Activated T-cell treated with anti-CD3 and anti-CD28 coated beads, Interleukin-2, amount 50 U/mL, for 4 hours (primary cell): ENCODE measurements around the gene BAG2. TPM values are rescaled to one million over a fixed set of nuclear protein-coding genes. Genes with fewer than 3 reads are reported as not detected.

Source experiments
- ATAC-seq, 2 donors: fragments of 200-7000 bp; cut with Tn5 transposase; one replicate each; pipeline ENCODE4 v1.10.0; 2021
- DNase-seq: peaks from one replicate; pipeline ENCODE4 v3.0.0-alpha.2; 2020
- H3K27me3 Mint-ChIP-seq: one replicate; pipeline ENCODE4 v1.8.0; 2021; ENCODE audit warnings: low read depth, mixed read lengths
- H3K36me3 Mint-ChIP-seq: one replicate; pipeline ENCODE4 v1.8.0; 2022; ENCODE audit warnings: mixed read lengths; ENCODE audit not compliant: insufficient read depth
- H3K4me1 Mint-ChIP-seq: one replicate; pipeline ENCODE4 v1.8.0; 2021; ENCODE audit warnings: low read depth, mixed read lengths
- H3K4me3 Mint-ChIP-seq: one replicate; pipeline ENCODE4 v1.8.0; 2021; ENCODE audit warnings: mild to moderate bottlenecking, moderate library complexity, mixed read lengths
- H3K9me3 Mint-ChIP-seq: one replicate; pipeline ENCODE4 v1.8.0; 2021; ENCODE audit warnings: mixed read lengths
- total RNA-seq, 3 donors: library from RNA; stranded (reverse); gene quantifications; one replicate each; pipeline ENCODE4 v1.2.1, GENCODE V29; 2021

BAG2 gene
- total RNA-seq, 3 donors from 2014 or later: 6.3 to 7.2 (median 6.9) TPM

- ATAC-seq: no peak
- no peak for DNase-seq
- Mint-ChIP-seq H3K9me3 (no peaks in the 10 kb centered on the region), H3K4me3 (no peak overlapping the region), H3K36me3 (no peaks in the 10 kb centered on the region), H3K27me3 (no peaks in the 10 kb centered on the region), H3K4me1 (no peaks in the 10 kb centered on the region)
These were observed 27.0 kb downstream of the BAG2 start for GRCh38 chr6:57198926-57199636.

DNA sequence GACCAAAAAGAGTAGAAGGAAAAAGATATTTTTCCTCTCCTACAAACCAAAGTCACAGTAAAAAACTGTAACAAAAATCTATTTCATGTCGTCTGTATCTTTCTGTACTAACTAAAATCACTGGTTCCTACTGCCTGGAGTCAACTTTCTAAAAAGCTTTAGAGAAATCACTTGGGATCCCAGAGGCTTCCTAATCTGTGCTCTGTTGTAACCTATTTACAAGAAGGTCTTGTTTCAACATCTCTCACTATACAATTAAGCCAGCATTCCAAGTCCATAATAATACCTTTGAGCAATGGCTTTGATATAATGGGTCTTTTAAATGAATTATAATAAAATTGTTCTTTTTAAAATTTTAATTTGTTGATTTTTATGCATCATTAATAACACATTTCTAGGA, 29.6 kb downstream of the BAG2 start:
- no peak for ATAC-seq
- no peaks in the 10 kb centered on the region for H3K4me1 Mint-ChIP-seq
- no peaks in the 10 kb centered on the region for H3K36me3 Mint-ChIP-seq

DNA sequence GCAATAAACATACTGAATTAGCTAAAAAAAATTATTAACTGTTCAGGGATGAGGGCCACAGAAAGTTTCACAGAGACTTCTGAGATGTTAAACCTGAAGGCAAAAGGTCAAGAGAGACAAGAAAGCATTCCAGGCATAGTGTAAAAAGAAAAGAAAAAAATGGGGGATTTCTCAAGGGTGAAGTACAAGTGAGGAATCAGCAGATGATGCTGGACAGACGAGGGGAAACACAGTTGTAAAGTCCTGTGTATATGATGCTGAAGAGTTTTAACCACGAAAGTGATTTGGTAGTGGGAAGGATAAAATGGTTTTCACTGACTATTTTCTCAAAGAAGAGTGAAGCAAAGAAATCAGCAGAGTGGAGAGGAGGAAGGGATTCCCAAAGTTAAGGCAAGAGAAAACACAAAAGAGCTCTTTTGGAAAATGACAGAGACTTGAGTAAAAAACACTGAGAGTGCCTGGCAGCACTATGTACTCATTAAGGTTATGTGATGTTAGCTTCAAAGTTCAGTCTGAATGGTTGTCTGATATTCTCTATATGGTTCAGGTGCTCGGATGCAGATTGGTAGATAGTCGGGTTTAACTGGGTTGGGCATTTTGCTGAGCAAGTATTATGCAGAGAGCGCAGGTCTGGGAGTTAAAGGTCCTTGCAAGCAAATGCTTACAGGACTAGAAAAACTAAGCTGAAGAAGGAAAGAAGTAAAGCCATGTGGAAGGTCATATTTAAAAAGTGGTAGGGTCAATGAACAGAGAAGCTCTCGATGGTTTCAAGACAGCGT, 33.6 kb downstream of the BAG2 start:
- Mint-ChIP-seq H3K36me3 (no peaks in the 10 kb centered on the region), H3K4me1 (no peaks in the 10 kb centered on the region), H3K4me3 (no peak overlapping the region), H3K27me3 (no peaks in the 10 kb centered on the region), H3K9me3 (no peaks in the 10 kb centered on the region)
- ATAC-seq: no peak
- DNase-seq: no peak

More for the DNA sequence above, 29.6 kb downstream of the BAG2 start:
- H3K4me3 Mint-ChIP-seq: no peak overlapping the region
- H3K27me3 Mint-ChIP-seq: no peaks in the 10 kb centered on the region
- no peaks in the 10 kb centered on the region for H3K9me3 Mint-ChIP-seq
- no peak for DNase-seq

GRCh38 chr6:57207141-57207540, 35.0 kb downstream of the BAG2 start:
- H3K4me3 Mint-ChIP-seq: no peak overlapping the region
- DNase-seq (no peak), ATAC-seq (peak; percentile 46)
- H3K27me3 Mint-ChIP-seq: no peaks in the 10 kb centered on the region
- no peaks in the 10 kb centered on the region for H3K9me3 Mint-ChIP-seq
- H3K4me1 Mint-ChIP-seq: no peaks in the 10 kb centered on the region
- no peaks in the 10 kb centered on the region for H3K36me3 Mint-ChIP-seq

DNA sequence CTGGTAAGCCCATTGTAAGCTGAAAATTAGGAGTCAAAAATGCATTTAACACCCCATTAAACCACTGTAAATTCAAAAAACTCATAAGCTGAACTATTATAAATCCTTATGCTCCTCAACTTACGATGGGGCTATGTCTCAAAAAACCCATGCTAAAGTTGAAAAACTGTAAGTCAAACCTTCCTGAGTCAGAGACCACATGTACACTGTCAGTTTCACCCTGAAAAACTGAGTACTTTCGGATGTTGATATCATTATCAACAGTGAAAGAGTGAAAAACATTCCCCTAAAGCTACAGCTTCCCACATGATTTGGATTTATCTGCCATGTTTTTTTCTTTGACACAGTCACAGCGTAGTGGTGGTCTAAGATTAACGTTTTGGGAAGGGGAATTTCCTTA, 35.7 kb downstream of the BAG2 start:
- Mint-ChIP-seq H3K27me3 (no peaks in the 10 kb centered on the region), H3K4me1 (no peaks in the 10 kb centered on the region), H3K9me3 (no peaks in the 10 kb centered on the region), H3K4me3 (no peak overlapping the region), H3K36me3 (no peaks in the 10 kb centered on the region)
- peak; percentile 62 to 71 for ATAC-seq
- DNase-seq: no peak

GRCh38 chr6:57209030-57209429, 36.9 kb downstream of the BAG2 start:
- no peaks in the 10 kb centered on the region for H3K27me3 Mint-ChIP-seq
- DNase-seq (no peak), ATAC-seq (no peak)
- peaks cover 5% of the 10 kb centered on the region for H3K4me1 Mint-ChIP-seq
- no peaks in the 10 kb centered on the region for H3K9me3 Mint-ChIP-seq
- H3K36me3 Mint-ChIP-seq: no peaks in the 10 kb centered on the region
- H3K4me3 Mint-ChIP-seq: no peak overlapping the region

- H3K36me3 Mint-ChIP-seq: no peaks in the 10 kb centered on the region
- ATAC-seq (no peak), DNase-seq (no peak)
- H3K27me3 Mint-ChIP-seq: no peaks in the 10 kb centered on the region
- no peak overlapping the region for H3K4me3 Mint-ChIP-seq
- peaks cover 3% of the 10 kb centered on the region for H3K9me3 Mint-ChIP-seq
- H3K4me1 Mint-ChIP-seq: peaks cover 15% of the 10 kb centered on the region
These were observed 37.9 kb downstream of the BAG2 start for GRCh38 chr6:57210060-57210459.

- peaks cover 16% of the 10 kb centered on the region for H3K4me1 Mint-ChIP-seq
- H3K9me3 Mint-ChIP-seq: peaks cover 6% of the 10 kb centered on the region
- ATAC-seq: no peak
- H3K36me3 Mint-ChIP-seq: no peaks in the 10 kb centered on the region
- DNase-seq: no peak
- H3K27me3 Mint-ChIP-seq: peaks cover 2% of the 10 kb centered on the region
- H3K4me3 Mint-ChIP-seq: no peak overlapping the region
These were observed 43.1 kb downstream of the BAG2 start for GRCh38 chr6:57215260-57215659.

- H3K4me1 Mint-ChIP-seq: peaks cover 18% of the 10 kb centered on the region
- DNase-seq (no peak), ATAC-seq (no peak)
- H3K27me3 Mint-ChIP-seq: peaks cover 5% of the 10 kb centered on the region
- H3K36me3 Mint-ChIP-seq: no peaks in the 10 kb centered on the region
- no peak overlapping the region for H3K4me3 Mint-ChIP-seq
- H3K9me3 Mint-ChIP-seq: peaks cover 6% of the 10 kb centered on the region
These were observed 44.3 kb downstream of the BAG2 start for GRCh38 chr6:57216235-57217101.

DNA sequence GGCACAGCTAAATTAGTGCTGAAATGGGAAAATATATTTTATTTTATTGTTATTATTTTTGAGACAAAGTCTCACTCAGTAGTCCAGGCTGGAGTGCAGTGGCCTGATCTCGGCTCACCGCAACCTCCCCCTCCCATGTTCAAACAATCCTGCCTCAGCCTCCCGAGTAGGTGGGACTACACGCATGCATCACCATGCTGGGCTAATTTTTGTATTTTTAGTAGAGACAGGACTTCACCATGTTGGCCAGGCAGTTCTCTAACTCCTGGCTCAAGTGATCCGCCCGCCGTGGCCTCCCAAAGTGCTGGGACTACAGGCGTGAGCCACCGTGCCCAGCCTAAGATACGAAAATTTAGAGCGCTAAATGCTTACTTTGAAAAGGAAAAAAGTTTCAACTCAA, 45.1 kb downstream of the BAG2 start:
- no peaks in the 10 kb centered on the region for H3K36me3 Mint-ChIP-seq
- no peak overlapping the region for H3K4me3 Mint-ChIP-seq
- peaks cover 18% of the 10 kb centered on the region for H3K4me1 Mint-ChIP-seq
- ATAC-seq (no peak), DNase-seq (no peak)
- H3K27me3 Mint-ChIP-seq: peaks cover 8% of the 10 kb centered on the region
- peaks cover 6% of the 10 kb centered on the region for H3K9me3 Mint-ChIP-seq

GRCh38 chr6:57220083-57220703, 48.1 kb downstream of the BAG2 start:
- Mint-ChIP-seq H3K27me3 (peaks cover 15% of the 10 kb centered on the region), H3K9me3 (peaks cover 2% of the 10 kb centered on the region), H3K36me3 (no peaks in the 10 kb centered on the region), H3K4me1 (peaks cover 6% of the 10 kb centered on the region), H3K4me3 (no peak overlapping the region)
- DNase-seq (no peak), ATAC-seq (no peak)

GRCh38 chr6:57221191-57221935, 49.2 kb downstream of the BAG2 start:
- H3K4me1 Mint-ChIP-seq: peaks cover 6% of the 10 kb centered on the region
- DNase-seq: peak; percentile 41
- ATAC-seq: peak; percentile 61 to 70
- H3K36me3 Mint-ChIP-seq: no peaks in the 10 kb centered on the region
- no peaks in the 10 kb centered on the region for H3K9me3 Mint-ChIP-seq
- peak overlapping the region; percentile 97 for H3K4me3 Mint-ChIP-seq
- peaks cover 15% of the 10 kb centered on the region for H3K27me3 Mint-ChIP-seq

GRCh38 chr6:57221936-57222742, 50.0 kb downstream of the BAG2 start, which contains the start of gene RAB23:
Gene RAB23 (minus strand): TSS chr6:57222307. CDS start chr6:57210380, 11,927 bp downstream.
- peak; percentile 78 for DNase-seq
- peak; percentile 89 to 92 for ATAC-seq
- Mint-ChIP-seq H3K4me1 (peaks cover 6% of the 10 kb centered on the region), H3K36me3 (no peaks in the 10 kb centered on the region), H3K4me3 (peak within 1 kb of the TSS; percentile 97), H3K27me3 (peaks cover 13% of the 10 kb centered on the region), H3K9me3 (no peaks in the 10 kb centered on the region)
